Measurements from ENCODE around the gene FRMD4A. TPM values are rescaled to one million over a fixed set of nuclear protein-coding genes. Genes with fewer than 3 reads are reported as not detected.
A peak's percentile ranks its signal among the peaks of the same experiment; 100 is the strongest.

The FRMD4A gene
- total RNA-seq, 6 donors from 2014 or later, result 22.3 to 114 (median 52.3) TPM

DNA sequence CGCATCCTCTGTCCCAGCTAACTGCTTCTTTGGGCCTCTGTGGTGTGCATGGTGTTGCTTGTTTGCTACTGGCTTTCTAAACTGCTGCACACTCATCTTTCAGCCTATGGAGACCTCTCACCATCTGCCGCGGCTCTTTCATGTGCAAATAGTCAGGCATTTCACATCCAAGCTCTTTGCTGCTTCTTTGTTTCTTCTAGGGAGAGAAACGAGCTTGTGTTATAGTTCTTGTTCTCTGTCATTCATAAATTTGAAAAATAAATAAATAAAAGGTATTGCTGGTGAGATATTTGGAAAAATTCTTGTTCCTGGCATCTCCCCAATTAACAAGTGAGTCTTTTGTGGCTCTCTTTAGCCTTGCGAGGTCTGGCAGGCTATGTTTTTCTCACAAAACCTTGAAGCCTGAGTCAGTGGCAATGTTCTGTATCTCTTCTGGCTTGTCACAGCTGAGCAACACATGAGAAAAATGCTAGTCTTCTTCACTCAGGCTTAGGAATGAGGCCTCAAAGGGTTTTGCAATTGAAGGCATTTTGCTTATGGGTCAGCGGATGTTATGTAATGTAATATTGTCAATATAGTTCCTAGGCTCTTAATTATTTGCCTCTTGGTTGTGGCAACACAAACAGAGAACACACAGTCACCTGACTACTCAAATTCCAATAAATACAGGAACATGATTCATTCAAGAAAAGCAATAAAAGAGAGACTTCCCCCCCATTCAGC is 274.0 kb downstream of the FRMD4A start:
- peak; percentile 56 to 82 for ATAC-seq (ENCODE audit: low FRiP score in 2 of 2)
- DNase-seq, result no peak
- 57 to 66% methylated on average over 6 of the region's 6 CpGs for WGBS, 2 donors
- Histone ChIP-seq H3K27ac (peak overlapping the region in 1 of 4 donors; percentile 45), H3K36me3 (no peaks in the 10 kb centered on the region), H3K9me3 (no peaks in the 10 kb centered on the region), H3K27me3 (no peaks in the 10 kb centered on the region), H3K4me3 (no peak overlapping the region), H3K4me1 (peaks cover 0 to 10% (median 6%) of the 10 kb centered on the region in 4 donors)
- TF ChIP-seq POLR2A (IDR thresholded peaks at IDR 0.05), result no peak
- TF ChIP-seq EP300 (IDR thresholded peaks at IDR 0.05), result peak in 1 of 4 donors; percentile 17
- peak in 1 of 2 donors; percentile 33 for TF ChIP-seq POLR2AphosphoS5 (IDR thresholded peaks at IDR 0.05)
- TF ChIP-seq, protein P1, sequence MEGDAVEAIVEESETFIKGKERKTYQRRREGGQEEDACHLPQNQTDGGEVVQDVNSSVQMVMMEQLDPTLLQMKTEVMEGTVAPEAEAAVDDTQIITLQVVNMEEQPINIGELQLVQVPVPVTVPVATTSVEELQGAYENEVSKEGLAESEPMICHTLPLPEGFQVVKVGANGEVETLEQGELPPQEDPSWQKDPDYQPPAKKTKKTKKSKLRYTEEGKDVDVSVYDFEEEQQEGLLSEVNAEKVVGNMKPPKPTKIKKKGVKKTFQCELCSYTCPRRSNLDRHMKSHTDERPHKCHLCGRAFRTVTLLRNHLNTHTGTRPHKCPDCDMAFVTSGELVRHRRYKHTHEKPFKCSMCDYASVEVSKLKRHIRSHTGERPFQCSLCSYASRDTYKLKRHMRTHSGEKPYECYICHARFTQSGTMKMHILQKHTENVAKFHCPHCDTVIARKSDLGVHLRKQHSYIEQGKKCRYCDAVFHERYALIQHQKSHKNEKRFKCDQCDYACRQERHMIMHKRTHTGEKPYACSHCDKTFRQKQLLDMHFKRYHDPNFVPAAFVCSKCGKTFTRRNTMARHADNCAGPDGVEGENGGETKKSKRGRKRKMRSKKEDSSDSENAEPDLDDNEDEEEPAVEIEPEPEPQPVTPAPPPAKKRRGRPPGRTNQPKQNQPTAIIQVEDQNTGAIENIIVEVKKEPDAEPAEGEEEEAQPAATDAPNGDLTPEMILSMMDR (IDR thresholded peaks at IDR 0.05), result no peak

DNA sequence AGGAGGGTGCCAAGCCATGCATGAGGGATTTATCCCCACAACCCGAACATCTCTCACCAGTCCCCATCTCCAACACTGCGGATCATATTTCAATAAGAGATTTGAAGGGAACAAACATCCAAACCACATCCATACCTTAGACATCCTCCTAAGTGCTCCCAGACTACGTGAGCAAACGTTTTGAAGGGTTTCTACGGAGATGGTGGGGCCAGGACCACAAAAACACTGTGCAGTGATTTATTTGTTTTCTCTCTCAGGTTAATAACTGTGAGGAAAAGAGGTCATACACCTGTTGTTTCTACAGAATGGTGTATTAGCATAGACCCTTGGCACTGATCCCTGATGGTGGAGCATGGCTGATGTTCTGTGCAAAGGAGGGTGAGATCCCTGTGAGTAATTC is 277.8 kb downstream of the FRMD4A start:
- 79 to 83% methylated on average over 4 to 5 of the region's 5 CpGs for WGBS, 2 donors
- Histone ChIP-seq H3K4me1 (peaks cover 0 to 19% (median 8%) of the 10 kb centered on the region in 4 donors), H3K27ac (no peak overlapping the region), H3K36me3 (no peaks in the 10 kb centered on the region), H3K9me3 (no peaks in the 10 kb centered on the region), H3K27me3 (no peaks in the 10 kb centered on the region), H3K4me3 (no peak overlapping the region)
- DNase-seq, result no peak
- ATAC-seq (ENCODE audit: low FRiP score in 2 of 2), result no peak
- TF ChIP-seq, protein P1 (IDR thresholded peaks at IDR 0.05), result no peak
- TF ChIP-seq POLR2A (IDR thresholded peaks at IDR 0.05) (no peak), EP300 (IDR thresholded peaks at IDR 0.05) (no peak), POLR2AphosphoS5 (IDR thresholded peaks at IDR 0.05) (no peak)

DNA sequence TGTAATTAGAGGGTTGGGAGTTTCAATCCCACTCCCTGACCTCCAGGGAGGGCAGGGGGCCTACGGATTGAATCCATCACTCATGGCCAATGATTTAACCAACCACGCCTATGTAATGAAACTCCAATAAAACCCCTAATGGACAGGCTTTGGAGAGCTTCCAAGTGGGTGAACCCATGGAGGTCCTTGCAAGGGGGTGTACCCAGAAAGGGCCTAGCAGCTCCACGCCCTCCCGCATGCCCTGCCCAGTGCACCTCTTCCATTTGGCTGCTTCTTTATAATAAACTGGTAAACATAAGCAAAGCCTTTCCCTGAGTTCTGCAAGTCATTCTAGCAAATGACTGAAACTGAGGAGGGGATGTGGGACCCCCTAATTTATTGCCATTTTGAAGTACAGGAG is 280.1 kb downstream of the FRMD4A start:
- ATAC-seq (ENCODE audit: low FRiP score in 2 of 2), result no peak

DNA sequence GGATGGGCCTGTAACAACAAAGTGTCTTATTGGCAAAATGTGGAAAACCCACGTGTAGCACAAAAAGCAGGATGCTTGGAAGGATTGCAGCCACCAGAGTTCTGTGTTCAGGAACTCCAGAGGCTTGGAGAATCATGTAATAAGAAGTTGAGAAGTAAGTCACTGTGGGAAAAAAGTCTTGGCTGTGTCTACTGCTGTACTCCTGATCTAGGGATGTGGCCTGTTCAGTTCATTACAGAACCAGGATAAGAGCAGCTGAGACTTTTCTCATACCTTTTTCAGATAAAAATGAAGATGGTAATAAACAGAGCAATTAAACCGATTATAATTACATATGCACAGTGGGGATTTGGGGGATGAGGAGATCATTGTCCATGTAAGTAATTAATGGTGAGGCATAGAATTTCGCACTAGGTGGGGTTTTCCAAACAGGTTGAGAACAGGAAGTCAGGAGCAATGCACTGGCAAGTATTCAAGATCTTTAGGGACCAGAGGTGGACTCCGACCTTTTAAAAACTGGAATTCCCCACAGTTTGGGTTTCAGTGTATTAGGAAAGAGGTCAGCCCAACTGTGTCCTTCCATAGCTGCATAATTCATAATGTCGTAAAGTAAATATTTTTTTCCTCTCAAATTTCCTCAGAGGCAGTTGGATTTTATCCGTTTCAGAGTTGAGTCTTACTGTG is 281.7 kb downstream of the FRMD4A start:
- ATAC-seq (ENCODE audit: low FRiP score in 2 of 2), result no peak
- Histone ChIP-seq H3K4me1 (peaks cover 0 to 9% (median 2%) of the 10 kb centered on the region in 4 donors), H3K27ac (no peak overlapping the region), H3K36me3 (no peaks in the 10 kb centered on the region), H3K9me3 (no peaks in the 10 kb centered on the region), H3K27me3 (no peaks in the 10 kb centered on the region), H3K4me3 (no peak overlapping the region)
- DNase-seq, result no peak
- WGBS, 2 donors, result 58 to 60% methylated on average over 6 of the region's 6 CpGs
- TF ChIP-seq POLR2A (IDR thresholded peaks at IDR 0.05), result no peak
- TF ChIP-seq, protein P1 (IDR thresholded peaks at IDR 0.05), result no peak
- no peak for TF ChIP-seq EP300 (IDR thresholded peaks at IDR 0.05)
- no peak for TF ChIP-seq POLR2AphosphoS5 (IDR thresholded peaks at IDR 0.05)

More for the DNA sequence above, 280.1 kb downstream of the FRMD4A start:
- no peaks in the 10 kb centered on the region for H3K36me3 ChIP-seq
- no peaks in the 10 kb centered on the region for H3K27me3 ChIP-seq
- H3K4me1 ChIP-seq, result peaks cover 0 to 9% (median 2%) of the 10 kb centered on the region in 4 donors
- no peak for DNase-seq
- no peak overlapping the region for H3K27ac ChIP-seq
- H3K4me3 ChIP-seq, result no peak overlapping the region
- 94 to 95% methylated on average over 4 of the region's 4 CpGs for WGBS, 2 donors
- TF ChIP-seq POLR2A (IDR thresholded peaks at IDR 0.05), result no peak
- TF ChIP-seq EP300 (IDR thresholded peaks at IDR 0.05), result no peak
- no peak for TF ChIP-seq POLR2AphosphoS5 (IDR thresholded peaks at IDR 0.05)
- TF ChIP-seq, protein P1 (IDR thresholded peaks at IDR 0.05), result no peak
- H3K9me3 ChIP-seq, result no peaks in the 10 kb centered on the region

All from upper lobe of left lung (tissue), 6 donors.